ENCODE data around the gene CD300LD.
"Not testable (repeated sequence)": the region's sequence is repeated elsewhere in the genome, so short reads cannot be mapped to it uniquely, and the experiment has no call there.

Gene CD300LD

GRCh38 chr17:74592087-74592990 is at the start of gene CD300LD:
CD300LD (minus strand) TSS chr17:74592283; CDS start chr17:74592202, 81 bp downstream.
- no peak for DNase-seq (ENCODE audit: low read depth)

GRCh38 chr17:74641224-74641957 is 49.3 kb upstream of the CD300LD start:
- no peak for DNase-seq (ENCODE audit: low read depth)

GRCh38 chr17:74639704-74640151 is 47.6 kb upstream of the CD300LD start:
- no peak for DNase-seq (ENCODE audit: low read depth)

GRCh38 chr17:74637926-74638325 is 45.8 kb upstream of the CD300LD start:
- DNase-seq (ENCODE audit: low read depth) = no peak

- DNase-seq (ENCODE audit: low read depth) = no peak
Observed at GRCh38 chr17:74637265-74637664, 45.2 kb upstream of the CD300LD start.

- not testable (repeated sequence) for DNase-seq (ENCODE audit: low read depth)
Observed at GRCh38 chr17:74636541-74637085, 44.5 kb upstream of the CD300LD start.

- DNase-seq (ENCODE audit: low read depth) = no peak
Observed at GRCh38 chr17:74635418-74635817, 43.3 kb upstream of the CD300LD start.

GRCh38 chr17:74633326-74633725 is 41.2 kb upstream of the CD300LD start:
- no peak for DNase-seq (ENCODE audit: low read depth)

GRCh38 chr17:74632617-74633016 is 40.5 kb upstream of the CD300LD start:
- no peak for DNase-seq (ENCODE audit: low read depth)

- DNase-seq (ENCODE audit: low read depth) = peak; percentile 0
Observed at GRCh38 chr17:74631468-74632450, 39.7 kb upstream of the CD300LD start.

- not testable (repeated sequence) for DNase-seq (ENCODE audit: low read depth)
Observed at GRCh38 chr17:74630251-74630650, 38.2 kb upstream of the CD300LD start.

GRCh38 chr17:74625661-74626060 is 33.6 kb upstream of the CD300LD start:
- DNase-seq (ENCODE audit: low read depth) = no peak

GRCh38 chr17:74624131-74624530 is 32.0 kb upstream of the CD300LD start:
- DNase-seq (ENCODE audit: low read depth) = no peak

GRCh38 chr17:74623693-74624093 is 31.6 kb upstream of the CD300LD start, which contains the start of gene CD300E:
CD300E (minus strand) TSS chr17:74623738; CDS start chr17:74623621, 117 bp downstream.
- DNase-seq (ENCODE audit: low read depth) = no peak

- DNase-seq (ENCODE audit: low read depth) = no peak
Observed at GRCh38 chr17:74619077-74619673, 27.1 kb upstream of the CD300LD start.

GRCh38 chr17:74618451-74618850 is 26.4 kb upstream of the CD300LD start:
- no peak for DNase-seq (ENCODE audit: low read depth)

GRCh38 chr17:74616696-74617095 is 24.6 kb upstream of the CD300LD start:
- no peak for DNase-seq (ENCODE audit: low read depth)

- DNase-seq (ENCODE audit: low read depth) = no peak
Observed at GRCh38 chr17:74612046-74612445, 20.0 kb upstream of the CD300LD start.

- DNase-seq (ENCODE audit: low read depth) = no peak
Observed at GRCh38 chr17:74610108-74610507, 18.0 kb upstream of the CD300LD start.

- DNase-seq (ENCODE audit: low read depth) = no peak
Observed at GRCh38 chr17:74608511-74608910, 16.4 kb upstream of the CD300LD start.

GRCh38 chr17:74607221-74607620 is 15.1 kb upstream of the CD300LD start:
- DNase-seq (ENCODE audit: low read depth) = no peak
